Trophoblast cell (in vitro differentiated cells and primary cell): ENCODE data around the gene SEL1L2. TPM values are rescaled to one million over a fixed set of nuclear protein-coding genes. Genes with fewer than 3 reads are reported as not detected.

Source experiments
- DNase-seq, 2 donors: peaks; one replicate each; pipeline ENCODE4 v3.0.0-alpha.2; 2016
- H2AFZ ChIP-seq: 2 replicates; pipeline ENCODE4 v1.6.1; 2013; ENCODE audit warnings: low read length, moderate library complexity, mild to moderate bottlenecking; ENCODE audit not compliant: insufficient read depth, poor library complexity
- H2AK5ac ChIP-seq: 2 replicates; pipeline ENCODE4 v1.6.1; 2013; ENCODE audit warnings: mild to moderate bottlenecking, low read length
- H2BK120ac ChIP-seq: 2 replicates; pipeline ENCODE4 v1.6.1; 2013; ENCODE audit warnings: low read length, mild to moderate bottlenecking, moderate library complexity; ENCODE audit not compliant: insufficient read depth, poor library complexity
- H2BK12ac ChIP-seq: 2 replicates; pipeline ENCODE4 v1.6.1; 2013; ENCODE audit warnings: mild to moderate bottlenecking, low read length, moderate library complexity
- H2BK5ac ChIP-seq: 2 replicates; pipeline ENCODE4 v1.6.1; 2013; ENCODE audit warnings: low read length, low read depth, moderate library complexity, mild to moderate bottlenecking; ENCODE audit not compliant: poor library complexity
- H3K14ac ChIP-seq: 2 replicates; pipeline ENCODE4 v1.6.1; 2013; ENCODE audit warnings: mild to moderate bottlenecking, low read length
- H3K18ac ChIP-seq: 2 replicates; pipeline ENCODE4 v1.6.1; 2013; ENCODE audit warnings: mild to moderate bottlenecking, low read length
- H3K23ac ChIP-seq: 2 replicates; pipeline ENCODE4 v1.6.1; 2013; ENCODE audit warnings: low read length
- H3K27ac ChIP-seq: 2 replicates; pipeline ENCODE4 v1.5.1; 2013; ENCODE audit warnings: low read depth, mild to moderate bottlenecking, inconsistent platforms, low read length, moderate library complexity
- H3K27me3 ChIP-seq: 2 replicates; pipeline ENCODE4 v1.6.1; 2013; ENCODE audit warnings: inconsistent platforms, mild to moderate bottlenecking, low read length, moderate library complexity; ENCODE audit not compliant: insufficient read depth
- H3K36me3 ChIP-seq, 2 experiments: 1 replicate in 1 of 2; 2 replicates in 1 of 2; pipeline ENCODE4 v1.6.1; 2013; ENCODE audit warnings: low read length in 2 of 2, mild to moderate bottlenecking in 2 of 2, moderate library complexity in 1 of 2; ENCODE audit not compliant: insufficient read depth in 2 of 2, control insufficient read depth in 1 of 2
- H3K4ac ChIP-seq: 2 replicates; pipeline ENCODE4 v1.6.1; 2013; ENCODE audit warnings: low read depth, mild to moderate bottlenecking, low read length, moderate library complexity
- H3K4me1 ChIP-seq, 2 experiments: 1 replicate in 1 of 2; 2 replicates in 1 of 2; pipeline ENCODE4 v1.6.1; 2013; ENCODE audit warnings: low read length in 2 of 2, mild to moderate bottlenecking in 2 of 2, moderate library complexity in 1 of 2; ENCODE audit not compliant: insufficient read depth in 2 of 2, control insufficient read depth in 1 of 2
- H3K4me2 ChIP-seq: 2 replicates; pipeline ENCODE4 v1.6.1; 2013; ENCODE audit warnings: inconsistent platforms, mild to moderate bottlenecking, low read length, moderate library complexity
- H3K4me3 ChIP-seq: 2 replicates; pipeline ENCODE4 v1.5.1; 2013; ENCODE audit warnings: mild to moderate bottlenecking, low read depth, low read length, inconsistent platforms
- H3K79me1 ChIP-seq: one replicate; pipeline ENCODE4 v1.6.1; 2013; ENCODE audit warnings: low read length
- H3K79me2 ChIP-seq: 2 replicates; pipeline ENCODE4 v1.6.1; 2013; ENCODE audit warnings: low read length, mild to moderate bottlenecking; ENCODE audit not compliant: control insufficient read depth, insufficient read depth, poor library complexity
- H3K9ac ChIP-seq: 2 replicates; pipeline ENCODE4 v1.6.1; 2013; ENCODE audit warnings: mild to moderate bottlenecking, low read length
- H3K9me3 ChIP-seq: 2 replicates; pipeline ENCODE4 v1.6.1; 2013; ENCODE audit warnings: low read depth, mild to moderate bottlenecking, control low read depth, inconsistent platforms, low read length; ENCODE audit not compliant: insufficient read depth
- H4K12ac ChIP-seq: 2 replicates; pipeline ENCODE4 v1.6.1; 2013; ENCODE audit warnings: low read depth, mild to moderate bottlenecking, low read length, moderate library complexity
- H4K8ac ChIP-seq: 2 replicates; pipeline ENCODE4 v1.6.1; 2013; ENCODE audit warnings: low read depth, mild to moderate bottlenecking, low read length, moderate library complexity
- H4K91ac ChIP-seq: one replicate; pipeline ENCODE4 v1.6.1; 2013; ENCODE audit warnings: low read depth, mild to moderate bottlenecking, low read length, moderate library complexity
- WGBS: extraction: QIAGEN DNeasy Blood & Tissue Kit; methylation state at CpG from one replicate; pipeline ENCODE4 v1.1.7; 2013; ENCODE audit warnings: missing lambda C conversion rate; ENCODE audit not compliant: insufficient read length, insufficient coverage; ENCODE audit errors: extremely low coverage; 5-methylcytosine and 5-hydroxymethylcytosine counted together
- polyA plus RNA-seq: library from polyadenylated mRNA; stranded (reverse); fragments of 200-250 nt; gene quantifications from 2 replicates; pipeline ENCODE4 v1.2.3, GENCODE V29; 2013

The SEL1L2 gene
- polyA plus RNA-seq = not detected in 2 replicates

DNA sequence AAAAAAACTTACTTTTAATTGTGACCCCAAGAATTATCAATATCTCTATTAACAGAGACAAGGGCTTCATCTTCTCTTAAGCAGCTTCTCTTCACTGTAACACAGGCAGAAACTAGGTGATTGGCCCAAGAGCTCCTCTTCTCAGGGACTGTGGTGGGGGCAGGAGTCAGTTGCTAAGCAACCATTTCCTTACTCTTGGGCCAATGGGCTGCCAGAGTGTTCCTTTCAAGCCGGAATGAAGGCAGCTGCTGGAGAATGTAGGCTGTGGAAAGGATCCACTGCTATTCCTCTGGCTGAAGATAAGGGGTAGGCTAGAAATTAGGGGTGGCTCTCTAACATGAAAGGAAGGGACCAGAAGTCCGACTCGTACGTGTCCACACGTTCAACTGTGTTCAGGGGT is at the start of gene SEL1L2:
TSS of gene SEL1L2 (minus strand) at position 150 of the 400 bp plus-strand sequence. CDS start at position 70, 80 bp downstream.
- Histone ChIP-seq H3K27ac (no peak within 1 kb of the TSS), H3K79me2 (no peaks in the 10 kb centered on the region), H3K36me3 (no peaks in the 10 kb centered on the region), H3K4me1 (no peaks in the 10 kb centered on the region), H2BK120ac (no peak within 1 kb of the TSS), H3K9ac (no peak within 1 kb of the TSS), H3K4me2 (no peak within 1 kb of the TSS), H2AK5ac (no peak within 1 kb of the TSS), H2AFZ (no peak within 1 kb of the TSS), H3K79me1 (no peaks in the 10 kb centered on the region), H2BK5ac (no peak within 1 kb of the TSS), H4K91ac (no peak within 1 kb of the TSS), H2BK12ac (no peak within 1 kb of the TSS), H3K14ac (no peak within 1 kb of the TSS), H3K4ac (no peak within 1 kb of the TSS), H3K9me3 (no peaks in the 10 kb centered on the region), H4K8ac (no peak within 1 kb of the TSS), H3K27me3 (no peaks in the 10 kb centered on the region), H4K12ac (no peak within 1 kb of the TSS), H3K18ac (no peak within 1 kb of the TSS), H3K23ac (no peak within 1 kb of the TSS), H3K4me3 (no peak within 1 kb of the TSS)
- WGBS = no CpG with 5 or more reads among the region's 5 CpGs
- DNase-seq = no peak

DNA sequence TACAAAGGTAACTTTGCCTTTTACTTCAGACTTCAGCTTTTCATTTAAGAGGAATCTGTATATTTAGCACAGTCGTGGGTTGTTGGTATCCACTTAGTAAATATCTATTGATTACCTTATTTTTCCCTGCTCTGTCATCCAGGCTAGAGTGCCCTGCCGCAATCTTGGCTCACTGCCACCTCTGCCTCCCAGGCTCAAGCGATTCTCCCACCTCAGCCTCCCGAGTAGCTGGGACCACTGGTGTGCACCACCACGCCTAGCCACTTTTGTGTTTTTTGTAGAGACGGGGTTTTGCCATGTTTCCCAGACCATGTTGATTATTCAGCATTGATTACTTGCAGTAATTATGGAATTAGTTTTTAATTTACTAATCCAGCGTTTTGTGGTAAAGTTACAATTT is 46.2 kb upstream of the SEL1L2 start:
- no peak overlapping the region for H3K4me2 ChIP-seq
- no peak overlapping the region for H3K23ac ChIP-seq
- H2BK12ac ChIP-seq = no peak overlapping the region
- H3K4me3 ChIP-seq = no peak overlapping the region
- no CpG with 5 or more reads among the region's 7 CpGs for WGBS
- H2AFZ ChIP-seq = no peak overlapping the region
- H3K27ac ChIP-seq = no peak overlapping the region
- no peaks in the 10 kb centered on the region for H3K79me1 ChIP-seq
- no peak overlapping the region for H4K91ac ChIP-seq
- no peaks in the 10 kb centered on the region for H3K4me1 ChIP-seq
- no peak overlapping the region for H2AK5ac ChIP-seq
- no peaks in the 10 kb centered on the region for H3K27me3 ChIP-seq
- DNase-seq = no peak
- no peaks in the 10 kb centered on the region for H3K36me3 ChIP-seq
- no peak overlapping the region for H3K9ac ChIP-seq
- H3K18ac ChIP-seq = no peak overlapping the region
- no peak overlapping the region for H2BK5ac ChIP-seq
- H4K12ac ChIP-seq = no peak overlapping the region
- H3K9me3 ChIP-seq = no peaks in the 10 kb centered on the region
- H3K79me2 ChIP-seq = no peaks in the 10 kb centered on the region
- H2BK120ac ChIP-seq = no peak overlapping the region
- H3K14ac ChIP-seq = no peak overlapping the region
- no peak overlapping the region for H4K8ac ChIP-seq
- H3K4ac ChIP-seq = no peak overlapping the region

DNA sequence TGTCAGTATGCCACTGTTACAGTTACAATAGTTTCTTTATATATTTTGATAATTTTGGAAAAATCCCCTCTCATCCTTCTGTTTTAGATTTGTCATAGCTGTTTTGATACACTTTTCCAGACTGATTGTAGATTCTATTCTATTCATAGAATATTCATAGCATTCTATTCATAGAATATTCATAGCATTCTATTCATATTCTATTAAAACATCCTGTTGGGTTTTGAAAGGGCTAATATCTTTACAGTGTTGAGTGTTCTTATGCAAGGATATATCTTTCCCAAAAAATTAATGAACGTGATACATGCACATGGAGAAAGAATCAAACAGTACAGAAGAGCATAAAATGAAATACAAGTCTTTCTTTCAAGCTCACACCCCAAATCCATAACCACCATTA is 42.9 kb upstream of the SEL1L2 start:
- Histone ChIP-seq H3K27me3 (no peaks in the 10 kb centered on the region), H3K23ac (no peak overlapping the region), H2AFZ (no peak overlapping the region), H3K9ac (no peak overlapping the region), H3K27ac (no peak overlapping the region), H4K8ac (no peak overlapping the region), H3K79me1 (no peaks in the 10 kb centered on the region), H2BK120ac (no peak overlapping the region), H3K4ac (no peak overlapping the region), H3K4me1 (no peaks in the 10 kb centered on the region), H2BK12ac (no peak overlapping the region), H3K79me2 (no peaks in the 10 kb centered on the region), H4K12ac (no peak overlapping the region), H2AK5ac (no peak overlapping the region), H3K9me3 (no peaks in the 10 kb centered on the region), H3K18ac (no peak overlapping the region), H3K4me3 (no peak overlapping the region), H2BK5ac (no peak overlapping the region), H4K91ac (no peak overlapping the region), H3K4me2 (no peak overlapping the region), H3K36me3 (no peaks in the 10 kb centered on the region), H3K14ac (no peak overlapping the region)
- WGBS = no CpG with 5 or more reads among the region's 1 CpG
- DNase-seq = no peak

DNA sequence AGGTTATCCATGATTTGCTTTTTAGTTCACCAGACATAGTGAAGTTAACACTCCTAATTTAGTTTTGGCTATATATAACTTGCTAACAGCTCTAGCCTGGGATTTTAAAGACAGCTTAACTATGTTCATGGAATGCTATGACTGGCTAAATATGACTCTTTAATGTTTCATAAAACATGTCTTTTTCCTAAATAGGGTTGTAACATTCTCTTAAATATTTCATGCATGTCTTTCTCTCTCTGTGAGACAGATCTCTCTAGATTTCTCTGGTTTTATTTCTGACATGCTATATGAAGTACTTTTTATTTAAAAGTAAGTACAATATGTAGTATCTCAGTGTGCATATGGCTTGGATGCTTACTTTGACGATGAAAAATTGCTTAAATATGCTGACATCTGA is 40.6 kb upstream of the SEL1L2 start:
- Histone ChIP-seq H3K4ac (no peak overlapping the region), H4K8ac (no peak overlapping the region), H2AK5ac (no peak overlapping the region), H2BK120ac (no peak overlapping the region), H3K4me3 (no peak overlapping the region), H4K91ac (no peak overlapping the region), H4K12ac (no peak overlapping the region), H2AFZ (no peak overlapping the region), H3K27me3 (no peaks in the 10 kb centered on the region), H3K9me3 (no peaks in the 10 kb centered on the region), H3K9ac (no peak overlapping the region), H3K4me1 (no peaks in the 10 kb centered on the region), H3K27ac (no peak overlapping the region), H3K18ac (no peak overlapping the region), H3K79me1 (no peaks in the 10 kb centered on the region), H2BK5ac (no peak overlapping the region), H3K4me2 (no peak overlapping the region), H3K36me3 (no peaks in the 10 kb centered on the region), H3K79me2 (no peaks in the 10 kb centered on the region), H3K14ac (no peak overlapping the region), H3K23ac (no peak overlapping the region), H2BK12ac (no peak overlapping the region)
- WGBS = no CpG with 5 or more reads among the region's 1 CpG
- no peak for DNase-seq
